Skeletal muscle tissue (tissue), 4 donors: Measurements from ENCODE around the gene IL6. TPM values are rescaled to one million over a fixed set of nuclear protein-coding genes. Genes with fewer than 3 reads are reported as not detected.
"Not testable (repeated sequence)": the region's sequence is repeated elsewhere in the genome, so short reads cannot be mapped to it uniquely, and the experiment has no call there.

ENCODE experiments used
- H3K27ac ChIP-seq: one replicate; pipeline ENCODE4 v1.7.0; 2013; ENCODE audit warnings: mild to moderate bottlenecking, low read depth, low read length, inconsistent platforms
- H3K27me3 ChIP-seq, 3 donors: one replicate each; pipeline ENCODE4 v1.7.0; 2013; ENCODE audit warnings: low read length in 3 of 3; ENCODE audit not compliant: control insufficient read depth in 3 of 3, insufficient read depth in 3 of 3
- H3K36me3 ChIP-seq, 3 donors: one replicate each; pipeline ENCODE4 v1.7.0; 2013; ENCODE audit warnings: low read length in 3 of 3; ENCODE audit not compliant: control insufficient read depth in 3 of 3, insufficient read depth in 3 of 3
- H3K4me1 ChIP-seq, 3 donors: one replicate each; pipeline ENCODE4 v1.7.0; 2013; ENCODE audit warnings: low read length in 3 of 3, mild to moderate bottlenecking in 3 of 3; ENCODE audit not compliant: control insufficient read depth in 3 of 3, insufficient read depth in 3 of 3
- H3K4me3 ChIP-seq, 3 donors: one replicate each; pipeline ENCODE4 v1.7.0; 2013; ENCODE audit warnings: low read length in 3 of 3
- H3K9ac ChIP-seq, 3 donors: one replicate each; pipeline ENCODE4 v1.7.0; 2013; ENCODE audit warnings: low read length in 3 of 3, mild to moderate bottlenecking in 3 of 3, moderate library complexity in 2 of 3, low read depth in 1 of 3
- H3K9me3 ChIP-seq, 3 donors: one replicate each; pipeline ENCODE4 v1.7.0; 2013; ENCODE audit warnings: low read length in 3 of 3; ENCODE audit not compliant: control insufficient read depth in 3 of 3
- total RNA-seq: library from RNA; depleted of rRNA; stranded (reverse); fragments of >200 nt; gene quantifications from one replicate; pipeline ENCODE4 v1.2.3, GENCODE V29; 2014
- donor health status: Osteomylitis.

The IL6 gene
- total RNA-seq, 1 donor from 2014 or later, result not detected

DNA sequence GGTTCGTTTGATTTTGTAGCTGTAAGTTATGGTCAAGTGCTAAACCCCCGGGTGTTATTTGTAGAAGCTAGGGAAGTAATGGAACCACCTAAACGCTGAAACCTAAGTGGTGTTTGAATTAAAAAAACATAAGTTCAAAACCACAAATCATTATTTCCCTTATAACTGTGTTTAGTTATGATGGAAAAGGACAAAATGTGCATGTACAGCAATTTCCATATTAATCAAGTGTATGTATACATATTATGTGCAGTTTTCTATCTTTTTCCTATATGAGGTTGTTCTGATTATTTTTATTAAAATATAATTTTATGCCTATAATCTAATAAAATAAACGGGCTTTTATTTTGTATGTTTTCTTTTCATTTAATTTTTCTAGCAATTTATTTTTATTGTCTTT, 45.9 kb downstream of the IL6 start:
- Histone ChIP-seq H3K4me3 (no peak overlapping the region), H3K4me1 (no peaks in the 10 kb centered on the region), H3K9me3 (no peaks in the 10 kb centered on the region), H3K27ac (no peak overlapping the region), H3K9ac (no peak overlapping the region), H3K27me3 (no peaks in the 10 kb centered on the region), H3K36me3 (no peaks in the 10 kb centered on the region)

DNA sequence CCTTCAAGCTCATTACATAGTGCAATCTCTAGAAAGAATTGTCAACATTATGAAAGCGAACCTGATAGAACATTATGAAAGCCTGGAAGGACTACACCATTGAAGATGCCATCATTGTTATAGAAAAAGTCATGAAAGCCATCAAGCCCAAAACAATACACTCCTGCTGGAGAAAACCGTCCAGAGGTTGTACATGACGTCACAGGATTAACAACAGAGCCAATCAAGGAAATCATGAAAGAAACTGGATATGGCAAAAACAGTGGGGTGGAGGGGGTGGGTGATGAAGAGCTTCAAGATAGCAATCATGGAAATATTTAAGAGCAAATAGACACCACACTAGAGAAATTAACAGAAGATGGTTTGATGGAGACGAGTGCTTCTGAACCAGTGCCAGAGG, 50.0 kb downstream of the IL6 start:
- H3K4me1 ChIP-seq, result peaks cover 0 to 7% (median 7%) of the 10 kb centered on the region in 3 donors
- H3K4me3 ChIP-seq, result no peak overlapping the region
- no peaks in the 10 kb centered on the region for H3K27me3 ChIP-seq
- H3K27ac ChIP-seq, result no peak overlapping the region
- no peaks in the 10 kb centered on the region for H3K36me3 ChIP-seq
- no peak overlapping the region for H3K9ac ChIP-seq
- no peaks in the 10 kb centered on the region for H3K9me3 ChIP-seq

DNA sequence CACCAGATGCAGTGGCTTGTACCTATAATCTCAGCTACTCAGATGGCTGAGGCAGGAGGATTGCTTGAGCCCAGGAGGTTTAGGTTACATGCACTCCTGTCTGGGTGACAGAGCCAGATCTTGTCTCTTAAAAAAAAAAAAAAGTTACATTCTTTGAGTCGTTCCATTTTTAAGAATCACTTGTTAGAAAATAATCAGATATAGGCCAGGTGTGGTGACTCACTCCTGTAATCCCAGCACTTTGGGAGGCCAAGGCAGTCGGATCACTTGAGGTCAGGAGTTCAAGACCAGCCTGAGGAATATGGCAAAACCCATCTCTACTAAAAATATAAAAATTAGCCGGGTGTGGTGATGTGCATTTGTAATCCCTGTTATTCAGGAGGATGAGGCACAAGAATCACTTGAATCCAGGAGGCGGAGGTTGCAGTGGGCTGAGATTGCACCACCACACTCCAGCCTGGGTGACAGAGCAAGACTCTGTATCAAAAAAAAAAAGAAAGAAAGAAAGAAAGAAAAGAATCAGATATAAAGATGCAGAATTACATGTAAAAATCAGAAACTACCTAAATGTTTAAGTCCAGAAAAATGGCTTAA, 52.8 kb downstream of the IL6 start:
- H3K27ac ChIP-seq, H3K27me3 ChIP-seq, H3K36me3 ChIP-seq, H3K9me3 ChIP-seq, H3K4me3 ChIP-seq, H3K9ac ChIP-seq: not testable (repeated sequence)
- H3K4me1 ChIP-seq, result peaks cover 0 to 10% (median 7%) of the 10 kb centered on the region in 3 donors

DNA sequence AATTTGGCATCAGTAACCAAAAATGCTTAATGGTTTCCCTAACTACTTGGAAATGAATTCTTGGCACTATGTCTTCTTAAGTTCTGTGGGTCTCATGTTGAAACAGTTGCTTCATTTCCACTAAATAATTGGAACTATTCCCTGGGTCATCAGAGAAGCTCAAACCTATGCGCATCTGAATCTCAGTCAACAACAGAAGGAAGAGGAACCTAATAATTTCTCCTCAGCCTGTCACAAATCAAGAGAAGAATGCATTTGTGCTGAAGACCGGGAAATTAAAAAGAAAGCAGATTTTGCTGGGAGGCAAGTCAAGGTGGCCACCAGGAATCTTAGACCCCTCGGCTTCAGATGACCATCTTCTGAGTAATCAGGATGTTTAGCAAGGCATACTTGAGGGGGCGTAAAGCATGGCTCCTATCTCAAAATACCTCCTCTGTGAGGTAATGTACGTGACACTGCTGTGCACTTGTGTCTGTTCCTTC, 54.3 kb downstream of the IL6 start:
- H3K4me3 ChIP-seq, result no peak overlapping the region
- H3K9me3 ChIP-seq, result no peaks in the 10 kb centered on the region
- H3K9ac ChIP-seq, result no peak overlapping the region
- no peaks in the 10 kb centered on the region for H3K36me3 ChIP-seq
- H3K27me3 ChIP-seq, result no peaks in the 10 kb centered on the region
- peaks cover 0 to 10% (median 7%) of the 10 kb centered on the region in 3 donors for H3K4me1 ChIP-seq
- no peak overlapping the region for H3K27ac ChIP-seq

Other genes starting within 250 kb of the IL6 start
- 4.7 TPM for gene STEAP1B, start 227.0 kb upstream of the IL6 start, total RNA-seq
- 414 TPM for gene TOMM7, start 95.6 kb downstream of the IL6 start, total RNA-seq